Measurements from ENCODE around the gene ACADVL. TPM values are rescaled to one million over a fixed set of nuclear protein-coding genes. Genes with fewer than 3 reads are reported as not detected.
"Not testable (repeated sequence)": the region's sequence is repeated elsewhere in the genome, so short reads cannot be mapped to it uniquely, and the experiment has no call there.

ACADVL gene
- total RNA-seq, result 100 to 1,000 TPM; 245 to 256 TPM

GRCh38 chr17:7219812-7220592, at the start of gene ACADVL, which contains the start of gene DLG4:
Gene ACADVL (plus strand): TSS chr17:7219938. CDS start chr17:7219985, 47 bp downstream.
Gene DLG4 (minus strand): TSS chr17:7219836.
- DNase-seq, result peak; percentile 90
- H3K36me3 Mint-ChIP-seq, result peaks cover 13% of the 10 kb centered on the region
- peaks cover 56% of the 10 kb centered on the region for H3K4me1 Mint-ChIP-seq
- H3K9me3 Mint-ChIP-seq, result no peaks in the 10 kb centered on the region
- H3K27me3 Mint-ChIP-seq, result peaks cover 3% of the 10 kb centered on the region
- H3K4me3 Mint-ChIP-seq, result peak within 1 kb of the TSS; percentile 99
- peak within 1 kb of the TSS; percentile 96 for H3K27ac Mint-ChIP-seq

DNA sequence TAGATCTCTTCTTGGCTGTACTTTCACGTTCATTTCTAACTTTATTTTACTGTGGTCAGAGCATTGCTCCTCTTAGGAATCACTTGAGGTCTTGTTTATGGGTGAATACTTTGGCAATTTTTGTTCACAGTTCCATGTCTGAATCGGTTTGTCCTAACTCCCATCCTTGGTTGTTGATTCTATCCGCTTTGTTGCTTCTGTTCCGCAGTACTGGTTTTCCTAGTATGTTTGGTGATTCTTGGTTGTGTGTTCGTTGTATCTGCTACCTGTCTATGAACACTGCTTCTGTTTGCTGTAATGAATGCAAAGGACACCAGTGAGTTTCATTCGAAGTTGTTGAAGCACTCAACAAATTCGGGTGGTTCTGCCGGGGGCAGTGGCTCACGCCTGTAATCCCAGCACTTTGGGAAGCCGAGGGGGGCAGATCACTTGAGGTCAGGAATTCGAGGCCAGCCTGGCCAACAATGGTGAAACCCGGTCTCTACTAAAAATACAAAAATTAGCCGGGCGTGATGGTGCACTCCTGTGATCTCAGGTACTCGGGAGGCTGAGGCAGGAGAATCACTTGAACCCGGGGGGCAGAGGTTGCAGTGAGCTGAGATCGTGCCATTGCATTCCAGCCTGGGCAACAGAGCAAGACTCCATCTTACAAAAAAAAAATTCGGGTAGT, 47.1 kb upstream of the ACADVL start:
- not testable (repeated sequence) for H3K4me3 Mint-ChIP-seq, H3K27ac Mint-ChIP-seq, H3K27me3 Mint-ChIP-seq, DNase-seq, H3K9me3 Mint-ChIP-seq, H3K36me3 Mint-ChIP-seq, H3K4me1 Mint-ChIP-seq

DNA sequence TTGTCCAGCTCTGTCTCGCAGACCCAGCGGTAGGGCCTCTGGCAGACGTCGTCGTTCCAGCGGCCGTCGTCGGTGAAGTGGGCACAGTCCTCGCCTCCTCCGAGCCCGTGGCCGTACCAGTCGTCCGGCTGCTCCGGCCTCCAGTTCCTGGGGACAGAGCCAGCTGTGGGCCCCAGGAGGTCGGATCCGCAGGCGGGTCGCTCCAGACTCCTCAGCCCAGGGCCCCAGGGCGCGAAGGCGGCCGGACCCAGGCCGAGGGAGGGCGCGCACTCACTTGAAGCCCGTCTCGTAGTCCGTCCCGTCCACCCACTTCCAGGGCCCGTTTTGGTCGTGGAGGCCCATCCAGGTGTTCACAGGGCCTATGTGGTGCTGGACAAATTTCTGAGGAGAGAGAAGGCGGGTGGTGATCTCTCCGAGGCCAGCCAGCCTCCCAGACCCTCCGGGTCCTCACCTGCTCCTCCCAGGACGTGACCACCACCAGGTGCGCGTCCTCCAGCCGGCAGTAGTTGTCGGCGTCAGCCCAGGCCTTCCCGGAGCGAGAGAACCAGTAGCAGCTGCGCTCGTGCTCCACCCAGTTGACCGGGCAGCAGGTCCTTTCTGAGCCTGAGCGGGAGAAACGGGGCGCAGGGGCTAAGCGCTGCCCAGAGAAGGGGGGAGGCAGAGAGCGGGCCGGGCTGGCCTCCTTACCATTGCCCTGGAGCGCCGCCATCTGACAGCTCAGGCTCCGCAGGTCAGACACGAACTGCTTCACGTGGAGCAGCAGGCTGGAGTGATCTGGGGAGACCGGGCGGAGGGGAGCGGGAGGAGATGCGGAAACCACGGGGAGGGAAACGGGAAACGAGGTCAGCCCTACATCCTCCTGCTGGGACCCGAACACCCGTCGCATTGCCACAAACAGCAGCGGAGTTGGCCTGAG, 45.8 kb upstream of the ACADVL start:
- Mint-ChIP-seq H3K9me3 (peaks cover 2% of the 10 kb centered on the region), H3K4me3 (no peak overlapping the region), H3K27ac (no peak overlapping the region), H3K4me1 (peaks cover 8% of the 10 kb centered on the region), H3K27me3 (peaks cover 12% of the 10 kb centered on the region), H3K36me3 (peaks cover 3% of the 10 kb centered on the region)
- DNase-seq, result peak; percentile 60

GRCh38 chr17:7174603-7175326, 45.0 kb upstream of the ACADVL start:
- Mint-ChIP-seq H3K27me3 (peaks cover 12% of the 10 kb centered on the region), H3K27ac (no peak overlapping the region), H3K4me3 (no peak overlapping the region), H3K4me1 (peaks cover 8% of the 10 kb centered on the region), H3K9me3 (peaks cover 2% of the 10 kb centered on the region), H3K36me3 (no peaks in the 10 kb centered on the region)
- no peak for DNase-seq

DNA sequence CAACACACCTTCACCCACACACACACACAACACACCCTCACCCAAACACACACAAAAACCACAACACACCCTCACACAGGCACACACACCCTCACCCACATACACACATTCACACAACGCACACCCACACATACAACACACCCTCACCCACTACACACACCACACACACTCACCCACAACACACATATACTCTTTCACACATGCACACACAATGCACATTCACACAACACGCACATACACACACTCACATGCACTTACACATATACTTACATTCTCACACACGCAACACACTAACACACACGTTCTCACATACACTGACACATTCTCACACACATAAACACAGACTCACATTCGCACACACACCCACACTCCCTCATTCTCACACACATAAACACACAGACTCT, 44.4 kb upstream of the ACADVL start:
- Mint-ChIP-seq H3K9me3 (no peaks in the 10 kb centered on the region), H3K4me1 (peaks cover 8% of the 10 kb centered on the region), H3K4me3 (no peak overlapping the region), H3K36me3 (no peaks in the 10 kb centered on the region), H3K27me3 (peaks cover 12% of the 10 kb centered on the region), H3K27ac (no peak overlapping the region)
- no peak for DNase-seq

DNA sequence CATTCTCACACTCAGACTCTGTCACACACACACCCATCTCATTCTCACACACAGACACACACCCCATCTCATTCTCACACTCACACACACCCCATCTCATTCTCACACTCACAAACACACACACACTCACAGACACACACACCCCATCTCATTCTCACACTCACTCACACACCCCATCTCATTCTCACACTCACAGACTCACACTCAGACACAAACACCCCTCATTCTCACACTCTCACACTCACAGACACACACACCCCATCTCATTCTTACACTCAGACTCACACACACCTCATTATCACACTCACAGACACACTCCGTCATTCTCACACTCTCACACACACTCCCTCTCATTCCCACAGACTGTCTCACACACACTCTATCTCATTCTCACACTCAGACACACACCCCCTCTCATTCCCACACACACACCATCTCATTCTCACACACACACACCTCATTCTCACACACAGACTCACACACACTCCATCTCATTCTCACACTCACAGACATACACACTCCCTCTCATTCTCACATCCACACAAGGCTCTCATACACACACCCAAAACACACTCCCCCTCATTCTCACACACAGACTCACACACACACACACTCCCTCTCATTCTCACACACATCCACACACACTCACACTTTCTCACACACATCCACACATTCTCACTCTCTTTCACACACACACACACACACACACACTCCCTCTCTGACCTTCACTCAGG, 43.5 kb upstream of the ACADVL start:
- Mint-ChIP-seq H3K36me3 (no peaks in the 10 kb centered on the region), H3K4me1 (peaks cover 8% of the 10 kb centered on the region), H3K27me3 (peaks cover 12% of the 10 kb centered on the region), H3K27ac (no peak overlapping the region), H3K4me3 (no peak overlapping the region), H3K9me3 (no peaks in the 10 kb centered on the region)
- no peak for DNase-seq

DNA sequence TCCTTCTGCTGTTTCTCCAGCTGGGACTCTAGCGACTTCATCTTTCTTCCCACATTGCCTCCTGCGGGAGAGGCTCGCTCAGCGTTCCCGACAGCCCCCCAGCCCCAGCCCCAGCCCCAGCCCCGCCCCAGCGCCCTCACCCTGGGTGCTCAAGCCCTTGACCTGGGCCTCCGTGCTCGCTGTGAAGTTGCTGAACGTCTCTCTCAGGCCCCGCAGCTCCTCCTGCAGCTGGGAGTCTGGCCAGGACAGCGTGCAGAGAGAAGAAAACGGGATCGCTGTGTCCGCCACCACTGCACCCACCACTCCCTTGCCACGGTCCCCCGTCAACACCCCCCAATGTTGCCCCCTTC, 42.9 kb upstream of the ACADVL start:
- Mint-ChIP-seq H3K27me3 (peaks cover 12% of the 10 kb centered on the region), H3K36me3 (no peaks in the 10 kb centered on the region), H3K4me1 (peaks cover 8% of the 10 kb centered on the region)

DNA sequence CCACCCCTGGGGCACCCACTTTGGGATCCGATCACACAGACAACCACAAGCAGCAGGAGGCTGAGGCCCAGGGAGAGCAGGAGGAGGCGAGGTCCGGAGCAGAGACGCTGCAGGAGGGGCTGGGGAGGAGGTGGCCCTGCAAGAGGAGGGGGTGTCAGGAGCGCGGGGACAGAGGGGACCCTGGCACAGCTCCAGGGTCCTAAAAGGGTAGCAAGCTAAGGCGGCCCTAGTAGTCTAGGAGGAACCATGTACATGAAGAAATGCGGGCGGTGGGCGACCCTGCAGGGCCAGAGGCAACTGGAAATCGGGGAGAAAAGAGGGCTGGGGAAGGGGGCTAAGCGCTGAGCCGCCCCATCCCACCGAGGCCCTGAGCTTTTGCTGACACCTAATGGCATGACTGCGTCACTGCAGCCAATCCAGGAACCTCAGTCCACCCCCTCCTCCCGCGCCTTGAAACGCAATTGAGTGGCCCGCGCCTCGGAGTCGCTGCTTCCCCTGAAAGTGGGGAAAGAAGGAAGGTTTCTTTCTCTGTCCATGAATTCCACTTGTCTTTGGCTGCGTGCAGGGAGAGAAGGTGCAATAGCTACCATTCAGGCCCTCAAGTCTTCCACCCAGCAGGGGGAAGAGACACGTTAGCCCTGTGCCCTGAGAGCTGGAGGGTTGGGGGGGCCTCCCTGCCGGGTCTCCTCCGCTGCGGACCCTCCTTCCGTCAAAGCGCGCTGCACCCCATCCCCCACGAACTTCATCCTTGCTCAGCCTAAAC, 42.4 kb upstream of the ACADVL start:
- Mint-ChIP-seq H3K4me1 (peaks cover 8% of the 10 kb centered on the region), H3K27ac (no peak overlapping the region), H3K4me3 (peak overlapping the region; percentile 71), H3K27me3 (peaks cover 12% of the 10 kb centered on the region), H3K9me3 (no peaks in the 10 kb centered on the region), H3K36me3 (no peaks in the 10 kb centered on the region)
- DNase-seq, result peak; percentile 68

More for the DNA sequence above, 42.9 kb upstream of the ACADVL start:
- H3K9me3 Mint-ChIP-seq, result no peaks in the 10 kb centered on the region
- no peak for DNase-seq
- H3K27ac Mint-ChIP-seq, result no peak overlapping the region
- no peak overlapping the region for H3K4me3 Mint-ChIP-seq

DNA sequence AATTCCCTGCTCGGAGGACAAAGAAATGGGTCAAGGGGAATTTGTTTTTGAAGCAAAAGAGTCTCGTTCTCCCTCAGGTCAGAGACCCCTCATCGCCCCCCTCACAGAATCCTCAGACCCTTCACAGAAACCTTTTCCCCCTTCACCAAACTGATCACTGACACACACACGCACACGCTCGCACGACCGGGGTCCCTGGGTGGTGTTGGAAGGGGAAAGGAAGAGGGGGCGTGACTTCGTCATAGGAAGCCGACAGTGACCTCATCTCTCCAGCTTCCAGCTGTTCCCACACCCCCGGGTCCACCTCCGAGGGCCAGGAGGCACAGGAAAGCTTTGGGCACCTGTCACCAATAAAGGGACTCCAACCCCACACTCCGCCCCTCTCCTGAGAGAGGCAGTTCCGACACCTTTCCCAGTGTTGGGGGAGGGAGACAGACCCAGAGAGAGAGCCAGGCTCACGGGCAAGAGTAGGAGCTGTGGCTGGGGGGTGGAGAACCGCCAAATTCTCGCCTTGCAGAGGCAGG, 41.7 kb upstream of the ACADVL start:
- DNase-seq, result no peak
- H3K36me3 Mint-ChIP-seq, result no peaks in the 10 kb centered on the region
- H3K27ac Mint-ChIP-seq, result no peak overlapping the region
- H3K27me3 Mint-ChIP-seq, result peaks cover 12% of the 10 kb centered on the region
- H3K4me1 Mint-ChIP-seq, result peaks cover 8% of the 10 kb centered on the region
- peak overlapping the region; percentile 71 for H3K4me3 Mint-ChIP-seq
- H3K9me3 Mint-ChIP-seq, result no peaks in the 10 kb centered on the region

- Mint-ChIP-seq H3K27me3 (peaks cover 12% of the 10 kb centered on the region), H3K4me1 (peaks cover 8% of the 10 kb centered on the region), H3K27ac (no peak overlapping the region), H3K36me3 (no peaks in the 10 kb centered on the region), H3K4me3 (no peak overlapping the region), H3K9me3 (no peaks in the 10 kb centered on the region)
- DNase-seq, result no peak
Measured at GRCh38 chr17:7178973-7179316, 40.8 kb upstream of the ACADVL start.

GRCh38 chr17:7179317-7180254, 40.2 kb upstream of the ACADVL start, which contains the start of gene ASGR1:
Gene ASGR1 (minus strand): TSS chr17:7179370. CDS start chr17:7178563, 807 bp downstream.
- no peak within 1 kb of the TSS for H3K27ac Mint-ChIP-seq
- DNase-seq, result no peak
- H3K9me3 Mint-ChIP-seq, result no peaks in the 10 kb centered on the region
- peaks cover 8% of the 10 kb centered on the region for H3K4me1 Mint-ChIP-seq
- H3K36me3 Mint-ChIP-seq, result no peaks in the 10 kb centered on the region
- peak within 1 kb of the TSS; percentile 71 for H3K4me3 Mint-ChIP-seq
- H3K27me3 Mint-ChIP-seq, result peaks cover 12% of the 10 kb centered on the region

DNA sequence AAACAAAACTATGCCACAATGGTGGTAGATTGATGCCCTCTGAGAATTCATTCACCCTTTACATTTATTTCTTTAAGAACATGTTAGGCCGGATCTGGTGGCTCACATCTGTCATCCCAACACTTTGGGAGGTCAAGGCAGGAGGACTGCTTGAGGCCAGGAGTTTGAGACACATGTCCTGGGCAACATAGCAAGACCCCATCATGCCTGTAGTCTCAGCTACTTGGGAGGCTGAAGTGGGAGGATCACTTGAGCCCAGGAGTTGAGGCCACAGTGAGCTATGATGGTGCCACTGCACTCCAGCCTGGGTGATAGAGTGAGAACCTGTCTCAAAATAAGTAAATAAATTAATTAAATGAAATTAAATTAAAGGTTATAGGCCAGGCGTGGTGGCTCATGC, 37.6 kb upstream of the ACADVL start:
- H3K27me3 Mint-ChIP-seq, result peaks cover 12% of the 10 kb centered on the region
- H3K36me3 Mint-ChIP-seq, H3K9me3 Mint-ChIP-seq, H3K4me1 Mint-ChIP-seq, DNase-seq, H3K4me3 Mint-ChIP-seq, H3K27ac Mint-ChIP-seq: not testable (repeated sequence)

Data from activated naive CD8-positive, alpha-beta T cell treated with anti-CD3 and anti-CD28 coated beads for 36 hours (primary cell).